HepG2 (cell line): ENCODE measurements around the gene VARS1. TPM values are rescaled to one million over a fixed set of nuclear protein-coding genes. Genes with fewer than 3 reads are reported as not detected.
A peak's percentile ranks its signal among the peaks of the same experiment; 100 is the strongest.

ENCODE experiments used
- ADNP ChIP-seq: sonication (generic); formaldehyde crosslinking; IDR thresholded peaks from 2 replicates; pipeline ENCODE4 v1.4.0; 2020; ENCODE audit warnings: missing genetic modification reagents
- ATM ChIP-seq: fragments of 450-650 bp; IDR thresholded peaks from 2 replicates; pipeline ENCODE4 v1.7.1; 2017; ENCODE audit warnings: mild to moderate bottlenecking, borderline replicate concordance
- BHLHE40 ChIP-seq: IDR thresholded peaks from 2 replicates; pipeline ENCODE4 v1.6.1; 2011; ENCODE audit warnings: low read length, improper control_type of control experiment
- GATA4 ChIP-seq: sonication (generic); IDR thresholded peaks from 2 replicates; pipeline ENCODE4 v1.6.1; 2016; ENCODE audit warnings: antibody characterized with exemption, low read depth, borderline replicate concordance
- MED1 ChIP-seq: sonication (generic); formaldehyde crosslinking; IDR thresholded peaks from 2 replicates; pipeline ENCODE4 v1.4.0; 2020; ENCODE audit warnings: missing genetic modification reagents
- MXI1 ChIP-seq: IDR thresholded peaks from 3 replicates; pipeline ENCODE4 v1.6.1; 2012; ENCODE audit warnings: low read depth, low read length, inconsistent platforms, borderline replicate concordance
- MYNN ChIP-seq: sonication (generic); formaldehyde crosslinking; IDR thresholded peaks from 2 replicates; pipeline ENCODE4 v1.4.0; 2020; ENCODE audit warnings: mild to moderate bottlenecking, low read depth, missing genetic modification reagents
- POLR2AphosphoS5 ChIP-seq: IDR thresholded peaks from 2 replicates; pipeline ENCODE4 v1.6.1; 2012; ENCODE audit warnings: low read depth, low read length
- RFX5 ChIP-seq: IDR thresholded peaks from 2 replicates; pipeline ENCODE4 v1.6.1; 2011; ENCODE audit warnings: low read depth, low read length, improper control_type of control experiment
- RXRB ChIP-seq: IDR thresholded peaks from 2 replicates; pipeline ENCODE4 v1.6.1; 2016; ENCODE audit warnings: borderline replicate concordance, missing genetic modification reagents, missing compliant biosample characterization
- SMARCE1 ChIP-seq: fragments of 450-650 bp; IDR thresholded peaks from 2 replicates; pipeline ENCODE4 v1.6.1; 2017; ENCODE audit warnings: borderline replicate concordance
- TMF1 ChIP-seq: sonication (generic); formaldehyde crosslinking; IDR thresholded peaks from 2 replicates; pipeline ENCODE4 v1.8.1; 2022; ENCODE audit warnings: low read depth, missing genetic modification reagents
- ZFP36L1 ChIP-seq: sonication (generic); formaldehyde crosslinking; IDR thresholded peaks from 2 replicates; pipeline ENCODE4 v1.8.0; 2022; ENCODE audit warnings: mild to moderate bottlenecking, missing genetic modification reagents, moderate library complexity
- ZNF224 ChIP-seq: sonication (generic); formaldehyde crosslinking; IDR thresholded peaks from 2 replicates; pipeline ENCODE4 v1.5.0; 2020; ENCODE audit warnings: mild to moderate bottlenecking, missing genetic modification reagents
- ZNF3 ChIP-seq: IDR thresholded peaks from 2 replicates; pipeline ENCODE4 v1.7.0; 2017; ENCODE audit warnings: inconsistent platforms
- ZNF326 ChIP-seq: sonication (generic); formaldehyde crosslinking; IDR thresholded peaks from 2 replicates; pipeline ENCODE4 v1.4.0; 2020; ENCODE audit warnings: missing genetic modification reagents, borderline replicate concordance
- ZNF331 ChIP-seq: sonication (generic); formaldehyde crosslinking; IDR thresholded peaks from 2 replicates; pipeline ENCODE4 v1.4.0; 2020; ENCODE audit warnings: missing genetic modification reagents
- ZNF432 ChIP-seq: sonication (generic); formaldehyde crosslinking; IDR thresholded peaks from 2 replicates; pipeline ENCODE4 v1.5.0; 2020; ENCODE audit warnings: missing genetic modification reagents, mild to moderate bottlenecking, borderline replicate concordance
- ZNF510 ChIP-seq: sonication (generic); formaldehyde crosslinking; IDR thresholded peaks from 2 replicates; pipeline ENCODE4 v1.4.0; 2020; ENCODE audit warnings: low read depth, mild to moderate bottlenecking, missing genetic modification reagents
- ZNF672 ChIP-seq: sonication (generic); formaldehyde crosslinking; IDR thresholded peaks from 2 replicates; pipeline ENCODE4 v1.8.1; 2022; ENCODE audit warnings: missing genetic modification reagents
- ZNF720 ChIP-seq: sonication (generic); formaldehyde crosslinking; IDR thresholded peaks from 2 replicates; pipeline ENCODE4 v1.4.0; 2020; ENCODE audit warnings: missing genetic modification reagents
- ZNF792 ChIP-seq: IDR thresholded peaks from 2 replicates; pipeline ENCODE4 v1.6.1; 2016
- polyA plus RNA-seq, 8 experiments: library from polyadenylated mRNA; depleted of rRNA in 3 of 8; stranded (reverse) in 7 of 8; unstranded in 1 of 8; fragments of >200 nt; fragmentation: Illumina TruSeq in 4 of 8; extraction: Trizol in 4 of 8; gene quantifications; 2 replicates each; pipeline versions ENCODE4 v1.2.1 to v1.2.3, GENCODE V29; 2011 to 2016; ENCODE audit warnings: low read depth in 4 of 8, missing spikeins in 1 of 8, mixed read lengths in 1 of 8; ENCODE audit not compliant: insufficient read depth in 1 of 8
- total RNA-seq, 5 experiments: library from RNA; depleted of rRNA; stranded (reverse); fragments of >200 nt; fragmentation: Illumina TruSeq; extraction: Trizol; gene quantifications; 2 replicates each; pipeline ENCODE4 v1.2.3, GENCODE V29; 2016; ENCODE audit warnings: low read depth in 1 of 5
- TF ChIP-seq, protein P1 (sequence below): sonication (generic); formaldehyde crosslinking; IDR thresholded peaks from 2 replicates; pipeline ENCODE4 v1.4.0; 2020; ENCODE audit warnings: mild to moderate bottlenecking, missing genetic modification reagents
- TF ChIP-seq, protein P2 (sequence below): sonication (generic); formaldehyde crosslinking; IDR thresholded peaks from 2 replicates; pipeline ENCODE4 v1.5.0; 2020; ENCODE audit warnings: missing genetic modification reagents
- TF ChIP-seq, protein P3 (sequence below): sonication (generic); formaldehyde crosslinking; IDR thresholded peaks from 2 replicates; pipeline ENCODE4 v1.5.0; 2020; ENCODE audit warnings: missing genetic modification reagents
- TF ChIP-seq, protein P4 (sequence below): sonication (generic); formaldehyde crosslinking; IDR thresholded peaks from 2 replicates; pipeline ENCODE4 v1.8.1; 2023; ENCODE audit warnings: missing genetic modification reagents, mild to moderate bottlenecking, borderline replicate concordance
- TF ChIP-seq, protein P5 (sequence below): sonication (generic); formaldehyde crosslinking; IDR thresholded peaks from 2 replicates; pipeline ENCODE4 v1.4.0; 2020; ENCODE audit warnings: mild to moderate bottlenecking, missing genetic modification reagents

The VARS1 gene
- total and polyA plus RNA-seq, 2 of the 13 experiments (the other 11 are each of a cell fraction or from before 2014, with no cell fraction given): 14.7 to 56.1 TPM

DNA sequence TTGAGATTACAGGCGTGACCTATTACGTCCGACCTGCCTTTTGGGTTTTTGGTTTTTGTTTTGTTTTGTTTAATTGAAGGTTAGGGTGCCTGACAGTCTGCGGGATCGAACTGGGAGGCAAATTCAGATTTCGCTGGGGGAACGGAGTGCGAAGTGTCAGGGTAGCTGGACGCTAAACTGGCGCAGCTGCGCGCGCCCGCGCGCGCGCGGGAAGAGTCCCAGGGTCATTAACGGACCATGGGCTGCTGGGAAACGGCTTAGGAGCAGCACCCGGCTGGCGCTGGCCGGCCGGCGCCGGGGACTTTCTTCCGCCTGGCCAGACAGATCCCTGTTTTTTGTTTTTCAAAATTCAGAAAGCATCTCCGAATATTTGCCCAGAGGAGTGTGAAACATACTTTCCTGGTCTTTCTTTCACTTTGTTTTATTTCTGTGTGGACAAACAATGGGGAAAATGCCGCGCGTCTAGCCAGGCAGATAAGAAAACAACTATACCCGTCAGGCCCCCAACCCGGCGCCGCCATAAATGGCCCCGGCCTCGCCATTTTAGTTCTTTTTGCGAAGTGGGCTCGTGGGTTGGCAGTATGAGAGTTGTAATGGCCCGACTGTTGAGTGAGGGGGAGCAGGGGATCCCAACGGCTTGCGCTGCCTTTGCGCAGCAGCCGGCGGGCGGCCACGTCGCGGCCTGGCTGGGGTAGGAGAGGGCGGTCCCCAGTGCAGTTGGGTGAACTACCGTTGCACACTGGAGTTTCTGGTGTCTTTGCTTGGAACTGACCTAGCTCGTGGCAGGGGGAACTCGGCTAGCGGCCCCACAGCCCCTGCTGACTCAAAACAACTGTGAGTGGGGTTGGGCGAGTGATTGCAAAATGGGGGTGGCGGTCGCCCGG is 39.1 kb upstream of the VARS1 start (continued):
- TF ChIP-seq ADNP (CRISPR knock-in tag) (0 out of 2 replicates have a peak, but pooled peaks have one; percentile 45), ZNF510 (CRISPR knock-in tag) (0 out of 2 replicates have a peak, but pooled peaks have one; percentile 45), ZNF224 (CRISPR knock-in tag) (0 out of 2 replicates have a peak, but pooled peaks have one; percentile 39), ATM (no peak), ZNF432 (CRISPR knock-in tag) (no peak), ZNF672 (CRISPR knock-in tag) (no peak), MYNN (CRISPR knock-in tag) (no peak; the same call in 1 of the 2 replicates), ZNF3 (no peak; the same call in 1 of the 2 replicates), TMF1 (0 out of 2 replicates have a peak, but pooled peaks have one; percentile 56), GATA4 (peak; percentile 84), ZFP36L1 (no peak), ZNF792 (peak; percentile 90), POLR2AphosphoS5 (peak; percentile 99), BHLHE40 (0 out of 2 replicates have a peak, but pooled peaks have one; percentile 12), ZNF720 (CRISPR knock-in tag) (no peak), RXRB (CRISPR knock-in tag) (no peak; the same call in 1 of the 2 replicates), ZNF326 (no peak), RFX5 (no peak), SMARCE1 (no peak), MXI1 (peak; percentile 42; the same call in 2 of the 3 replicates), ZNF331 (peak; percentile 54; the same call in 1 of the 2 replicates), MED1 (peak; percentile 73)
- TF ChIP-seq, protein P1, sequence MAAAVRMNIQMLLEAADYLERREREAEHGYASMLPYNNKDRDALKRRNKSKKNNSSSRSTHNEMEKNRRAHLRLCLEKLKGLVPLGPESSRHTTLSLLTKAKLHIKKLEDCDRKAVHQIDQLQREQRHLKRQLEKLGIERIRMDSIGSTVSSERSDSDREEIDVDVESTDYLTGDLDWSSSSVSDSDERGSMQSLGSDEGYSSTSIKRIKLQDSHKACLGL (CRISPR knock-in tag): peak; percentile 56
- TF ChIP-seq, protein P2, sequence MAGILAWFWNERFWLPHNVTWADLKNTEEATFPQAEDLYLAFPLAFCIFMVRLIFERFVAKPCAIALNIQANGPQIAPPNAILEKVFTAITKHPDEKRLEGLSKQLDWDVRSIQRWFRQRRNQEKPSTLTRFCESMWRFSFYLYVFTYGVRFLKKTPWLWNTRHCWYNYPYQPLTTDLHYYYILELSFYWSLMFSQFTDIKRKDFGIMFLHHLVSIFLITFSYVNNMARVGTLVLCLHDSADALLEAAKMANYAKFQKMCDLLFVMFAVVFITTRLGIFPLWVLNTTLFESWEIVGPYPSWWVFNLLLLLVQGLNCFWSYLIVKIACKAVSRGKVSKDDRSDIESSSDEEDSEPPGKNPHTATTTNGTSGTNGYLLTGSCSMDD (CRISPR knock-in tag): 0 out of 2 replicates have a peak, but pooled peaks have one; percentile 19
- TF ChIP-seq, protein P3, sequence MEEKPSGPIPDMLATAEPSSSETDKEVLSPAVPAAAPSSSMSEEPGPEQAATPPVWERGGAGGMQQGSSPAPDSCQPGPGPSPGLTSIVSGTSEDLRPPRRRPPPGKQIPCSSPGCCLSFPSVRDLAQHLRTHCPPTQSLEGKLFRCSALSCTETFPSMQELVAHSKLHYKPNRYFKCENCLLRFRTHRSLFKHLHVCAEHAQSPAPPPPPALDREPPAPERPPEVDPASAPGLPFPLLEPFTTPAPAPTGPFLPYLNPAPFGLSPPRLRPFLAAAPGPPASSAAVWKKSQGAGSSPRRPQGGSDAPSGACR (CRISPR knock-in tag): peak; percentile 40; the same call in 1 of the 2 replicates
- TF ChIP-seq, protein P4, sequence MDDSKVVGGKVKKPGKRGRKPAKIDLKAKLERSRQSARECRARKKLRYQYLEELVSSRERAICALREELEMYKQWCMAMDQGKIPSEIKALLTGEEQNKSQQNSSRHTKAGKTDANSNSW (CRISPR knock-in tag): peak; percentile 76; the same call in 1 of the 2 replicates
- TF ChIP-seq, protein P5, sequence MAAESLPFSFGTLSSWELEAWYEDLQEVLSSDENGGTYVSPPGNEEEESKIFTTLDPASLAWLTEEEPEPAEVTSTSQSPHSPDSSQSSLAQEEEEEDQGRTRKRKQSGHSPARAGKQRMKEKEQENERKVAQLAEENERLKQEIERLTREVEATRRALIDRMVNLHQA (CRISPR knock-in tag): no peak
